H1 (cell line): Measurements from ENCODE around the gene PDGFB.

ENCODE experiments used
- HDAC6 ChIP-seq: IDR thresholded peaks from one replicate; pipeline ENCODE4 v1.7.1; 2012; ENCODE audit warnings: low read depth, mild to moderate bottlenecking, inconsistent platforms, low read length, moderate library complexity
- NRF1 ChIP-seq: IDR thresholded peaks from 2 replicates; pipeline ENCODE4 v1.6.1; 2011; ENCODE audit warnings: mild to moderate bottlenecking, low read depth, low read length, improper control_type of control experiment
- SP2 ChIP-seq: IDR thresholded peaks from 2 replicates; pipeline ENCODE4 v1.6.1; 2012; ENCODE audit warnings: mild to moderate bottlenecking, low read length, inconsistent platforms
- SRF ChIP-seq: IDR thresholded peaks from 2 replicates; pipeline ENCODE4 v1.6.1; 2011; ENCODE audit warnings: mild to moderate bottlenecking, low read depth, low read length, moderate library complexity
- TF ChIP-seq, protein P1 (sequence below): IDR thresholded peaks from 2 replicates; pipeline ENCODE4 v1.6.1; 2011; ENCODE audit warnings: low read depth, mild to moderate bottlenecking, low read length; ENCODE audit not compliant: insufficient read depth

- TF ChIP-seq, protein P1, sequence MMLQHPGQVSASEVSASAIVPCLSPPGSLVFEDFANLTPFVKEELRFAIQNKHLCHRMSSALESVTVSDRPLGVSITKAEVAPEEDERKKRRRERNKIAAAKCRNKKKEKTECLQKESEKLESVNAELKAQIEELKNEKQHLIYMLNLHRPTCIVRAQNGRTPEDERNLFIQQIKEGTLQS: no peak
- no peak for TF ChIP-seq SP2
- no peak for TF ChIP-seq HDAC6
- TF ChIP-seq NRF1: no peak
- no peak for TF ChIP-seq SRF
These were observed 64.9 kb downstream of the PDGFB start for GRCh38 chr22:39179841-39180335.
